Right lobe of liver (tissue), 6 donors: ENCODE measurements around the gene HSD17B8. TPM values are rescaled to one million over a fixed set of nuclear protein-coding genes. Genes with fewer than 3 reads are reported as not detected.

Source experiments
- ATAC-seq, 4 donors: fragments of 200-7000 bp; cut with Tn5 transposase; one replicate each; pipeline ENCODE4 v1.9.1; 2020; ENCODE audit warnings: mild to moderate bottlenecking in 4 of 4, moderate library complexity in 4 of 4
- DNase-seq, 3 donors: peaks; one replicate each; pipeline ENCODE4 v3.0.0-alpha.2; 2020
- H3K27ac ChIP-seq, 3 donors: fragments of 200-600 bp; one replicate each; pipeline ENCODE4 v1.8.0; 2022
- H3K27me3 ChIP-seq, 2 donors: fragments of 200-600 bp; one replicate each; pipeline ENCODE4 v1.8.0; 2022
- H3K36me3 ChIP-seq, 4 donors: fragments of 200-600 bp; sonication (generic) in 1 of 4; one replicate each; pipeline versions ENCODE4 v1.5.1 to v1.8.0; 2017 to 2022; ENCODE audit warnings: control low read depth in 1 of 4
- H3K4me1 ChIP-seq, 4 donors: fragments of 200-600 bp; sonication (generic) in 1 of 4; one replicate each; pipeline versions ENCODE4 v1.5.1 to v1.8.0; 2017 to 2022; ENCODE audit warnings: control low read depth in 1 of 4
- H3K4me3 ChIP-seq, 3 donors: fragments of 200-600 bp; one replicate each; pipeline ENCODE4 v1.8.0; 2022
- H3K9me3 ChIP-seq, 4 donors: fragments of 200-600 bp; sonication (generic) in 1 of 4; one replicate each; pipeline versions ENCODE4 v1.5.1 to v1.8.0; 2017 to 2022; ENCODE audit warnings: control low read depth in 1 of 4
- CTCF ChIP-seq, 4 donors: fragments of 200-600 bp in 3 of 4; fragments of 450-650 bp in 1 of 4; IDR thresholded peaks; one replicate each; pipeline versions ENCODE4 v1.5.1 to v1.8.0; 2016 to 2022; ENCODE audit warnings: antibody characterized with exemption in 4 of 4, mild to moderate bottlenecking in 2 of 4
- POLR2A ChIP-seq: fragments of 450-650 bp; IDR thresholded peaks from one replicate; pipeline ENCODE4 v1.6.1; 2017; ENCODE audit warnings: antibody characterized with exemption, mild to moderate bottlenecking
- WGBS: methylation state at CpG from one replicate; pipeline ENCODE4 v1.1.6; 2018; ENCODE audit warnings: low coverage, low lambda C conversion rate; ENCODE audit not compliant: insufficient coverage; ENCODE audit errors: missing lambda C conversion rate; 5-methylcytosine and 5-hydroxymethylcytosine counted together
- intact Hi-C, 2 donors: fragments of 100-400 bp; cut with DNase I; formaldehyde crosslinking; loops; one replicate each; pipeline versions ENCODE4 v1.11.2 to v1.14.1; 2022
- total RNA-seq, 6 experiments: library from RNA; depleted of rRNA in 2 of 6; stranded (reverse); fragments of >200 nt in 2 of 6; fragmentation: NEBNext Ultra II Directional in 3 of 6; extraction: Animal tissue kit (Norgen Biotek cat#: 25700) in 3 of 6; gene quantifications; one replicate each; pipeline versions ENCODE4 v1.1.0 to v1.2.4, GENCODE V29; 2016 to 2023
- donor health status: DM: no; HTN: yes; CAD: no.
- donor health status: DM: no; HTN: no; CAD: no.
- donor health status: DM: no; HTN: no; CAD: no.
- donor health status: DM: no; HTN: yes; CAD: no.
- donor health status: DM: no; HTN: yes; CAD: no.

The HSD17B8 gene
- total RNA-seq, 6 experiments from 2014 or later, result 14.3 to 39.8 (median 33.8) TPM

- 3% methylated on average over 26 of the region's 29 CpGs for WGBS
- TF ChIP-seq CTCF (IDR thresholded peaks at IDR 0.05) (no peak), POLR2A (no peak)
- Histone ChIP-seq H3K4me3 (peak overlapping the region; percentile 86 to 94 (median 92)), H3K9me3 (no peaks in the 10 kb centered on the region), H3K36me3 (peaks cover 0 to 25% (median 11%) of the 10 kb centered on the region in 4 donors), H3K4me1 (peaks cover 0 to 32% (median 6%) of the 10 kb centered on the region in 4 donors), H3K27me3 (no peaks in the 10 kb centered on the region), H3K27ac (peak overlapping the region; percentile 86 to 91 (median 89))
- intact Hi-C loops, result no loop called here
- ATAC-seq (peak in 3 of 4 donors; percentile 5 to 10 (median 8)), DNase-seq (peak in 2 of 3 donors; percentile 52 to 59)
These were observed 3.2 kb downstream of the HSD17B8 start for GRCh38 chr6:33207552-33208090.

GRCh38 chr6:33208091-33208967, 3.9 kb downstream of the HSD17B8 start, which contains the start of gene RING1:
Gene RING1 (plus strand): TSS chr6:33208500. CDS start chr6:33208823, 323 bp downstream.
- peak within 1 kb of the TSS; percentile 86 to 91 (median 89) for H3K27ac ChIP-seq
- peaks cover 0 to 32% (median 5%) of the 10 kb centered on the region in 4 donors for H3K4me1 ChIP-seq
- ATAC-seq, result peak; percentile 64 to 75 (median 69)

GRCh38 chr6:33209856-33210255, 5.4 kb downstream of the HSD17B8 start:
- H3K4me3 ChIP-seq, result no peak overlapping the region
- peak in 1 of 3 donors; percentile 34 for DNase-seq
- no peak for TF ChIP-seq CTCF (IDR thresholded peaks at IDR 0.05)
- no peak for TF ChIP-seq POLR2A
- no peak for ATAC-seq
- H3K9me3 ChIP-seq, result no peaks in the 10 kb centered on the region
- no peak overlapping the region for H3K27ac ChIP-seq
- H3K4me1 ChIP-seq, result peaks cover 0 to 23% (median 0%) of the 10 kb centered on the region in 4 donors
- WGBS, result 100% methylated on average over 3 of the region's 10 CpGs
- peaks cover 0 to 14% (median 5%) of the 10 kb centered on the region in 4 donors for H3K36me3 ChIP-seq
- no peaks in the 10 kb centered on the region for H3K27me3 ChIP-seq
- intact Hi-C loops, result no loop called here

More at GRCh38 chr6:33208091-33208967, 3.9 kb downstream of the HSD17B8 start, which contains the start of gene RING1:
- 0% methylated on average over 4 of the region's 86 CpGs for WGBS
- peak; percentile 92 for TF ChIP-seq POLR2A
- no peak for TF ChIP-seq CTCF (IDR thresholded peaks at IDR 0.05)
- Histone ChIP-seq H3K27me3 (no peaks in the 10 kb centered on the region), H3K4me3 (peak within 1 kb of the TSS; percentile 86 to 94 (median 92)), H3K9me3 (no peaks in the 10 kb centered on the region), H3K36me3 (peaks cover 0 to 17% (median 7%) of the 10 kb centered on the region in 4 donors)
- intact Hi-C loops, result no loop called here
- DNase-seq, result peak; percentile 88 to 90 (median 89)

- WGBS, result 78% methylated on average over 9 of the region's 17 CpGs
- H3K4me3 ChIP-seq, result no peak overlapping the region
- DNase-seq (no peak), ATAC-seq (no peak)
- intact Hi-C loops, result no loop called here
- no peaks in the 10 kb centered on the region for H3K27me3 ChIP-seq
- H3K9me3 ChIP-seq, result no peaks in the 10 kb centered on the region
- TF ChIP-seq POLR2A, result no peak
- no peak for TF ChIP-seq CTCF (IDR thresholded peaks at IDR 0.05)
- peaks cover 0 to 14% (median 5%) of the 10 kb centered on the region in 4 donors for H3K36me3 ChIP-seq
- H3K4me1 ChIP-seq, result peaks cover 0 to 16% (median 0%) of the 10 kb centered on the region in 4 donors
- no peak overlapping the region for H3K27ac ChIP-seq
These were observed 6.7 kb downstream of the HSD17B8 start for GRCh38 chr6:33211136-33211535.
